DMS153 (cell line): Measurements from ENCODE around the gene MTHFR.
A peak's percentile ranks its signal among the peaks of the same experiment; 100 is the strongest.

Experiments used
- DNase-seq: peaks from one replicate; lab custom pipeline; 2025; lab: John Stamatoyannopoulos, UW

MTHFR gene

DNA sequence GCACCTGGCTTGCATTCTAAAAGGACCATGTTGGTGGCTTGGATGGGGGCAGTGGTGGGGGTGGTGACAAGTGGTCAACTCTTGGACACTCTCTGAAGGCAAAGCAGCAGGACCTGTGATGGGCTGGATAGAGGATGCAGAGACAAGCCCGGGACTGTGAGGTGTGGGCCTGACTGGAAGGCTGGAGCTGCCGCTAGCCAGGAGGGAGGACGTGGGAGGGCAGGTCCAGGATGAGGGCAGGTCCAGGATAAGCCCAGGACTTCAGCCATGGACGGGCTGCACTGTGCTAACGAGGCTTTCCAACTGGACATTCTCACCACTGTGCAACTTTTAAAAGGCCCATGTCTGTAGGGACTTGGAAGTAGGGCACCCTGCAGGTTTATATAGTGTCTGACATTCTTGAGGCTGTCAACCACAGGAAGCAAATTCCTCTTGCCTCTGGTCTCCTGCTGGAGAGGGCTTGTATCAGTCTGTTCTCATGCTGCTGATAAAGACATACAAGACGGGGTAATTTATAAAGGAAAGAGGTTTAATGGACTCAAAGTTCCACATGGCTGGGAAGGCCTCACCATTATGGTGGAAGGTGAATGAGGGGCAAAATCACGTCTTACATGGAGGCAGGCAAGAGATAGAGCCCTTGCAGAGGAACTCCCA lies 52.1 kb downstream of the MTHFR start:
- no peak for DNase-seq

DNA sequence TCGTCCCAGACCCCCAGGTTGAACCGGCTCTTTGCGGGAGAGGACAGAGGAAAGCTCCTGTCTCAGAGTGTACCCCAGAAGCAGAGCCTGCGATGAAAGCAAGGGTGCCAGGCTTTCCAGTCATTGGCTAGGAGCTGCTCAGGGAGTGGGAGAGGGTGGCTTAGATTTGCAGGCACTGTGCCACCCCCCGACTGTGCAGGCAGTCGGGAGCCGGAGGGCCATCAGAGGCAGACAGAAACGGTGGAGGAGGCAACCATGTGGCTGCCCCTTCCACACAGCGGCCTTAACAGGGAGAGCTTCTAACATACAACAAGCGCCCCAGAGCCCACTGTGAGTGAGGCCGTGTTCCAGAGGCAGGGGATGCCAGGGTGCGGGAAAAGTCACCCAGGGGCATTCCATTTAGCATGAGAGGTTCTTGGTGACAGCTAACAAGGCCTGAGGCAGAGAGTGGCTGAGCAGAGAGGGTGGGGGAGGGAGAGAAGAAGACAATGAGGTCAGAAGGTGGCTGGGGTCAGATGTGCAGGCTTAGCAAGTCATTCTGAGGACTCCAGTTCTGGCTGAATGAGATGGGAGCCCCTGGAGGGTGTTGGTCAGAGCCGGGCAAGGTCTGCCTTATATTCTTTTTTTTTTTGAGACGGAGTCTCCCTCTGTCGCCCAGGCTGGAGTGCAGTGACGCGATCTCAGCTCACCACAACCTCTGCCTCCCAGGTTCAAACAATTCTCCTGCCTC lies 53.2 kb downstream of the MTHFR start:
- no peak for DNase-seq

DNA sequence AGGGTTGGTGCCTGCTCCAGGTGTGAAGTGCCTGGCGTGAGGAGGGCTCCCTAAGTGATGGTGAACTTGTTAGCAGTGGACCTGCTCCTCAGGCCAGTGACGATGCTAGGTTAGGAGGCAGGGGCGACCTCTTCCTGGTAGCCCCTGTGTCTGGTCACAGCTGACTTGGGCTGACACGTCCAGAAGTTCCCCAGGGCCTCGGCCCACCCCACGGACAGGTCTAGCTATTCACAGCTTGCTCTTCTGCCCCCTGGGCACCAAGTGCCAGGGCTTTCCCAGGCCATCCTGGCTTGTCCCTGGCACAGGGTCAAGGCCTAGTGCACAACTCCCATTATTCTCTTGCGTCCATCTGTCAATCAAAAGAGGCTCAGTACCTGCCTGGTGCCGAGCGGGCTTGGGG lies 54.7 kb downstream of the MTHFR start:
- no peak for DNase-seq

DNA sequence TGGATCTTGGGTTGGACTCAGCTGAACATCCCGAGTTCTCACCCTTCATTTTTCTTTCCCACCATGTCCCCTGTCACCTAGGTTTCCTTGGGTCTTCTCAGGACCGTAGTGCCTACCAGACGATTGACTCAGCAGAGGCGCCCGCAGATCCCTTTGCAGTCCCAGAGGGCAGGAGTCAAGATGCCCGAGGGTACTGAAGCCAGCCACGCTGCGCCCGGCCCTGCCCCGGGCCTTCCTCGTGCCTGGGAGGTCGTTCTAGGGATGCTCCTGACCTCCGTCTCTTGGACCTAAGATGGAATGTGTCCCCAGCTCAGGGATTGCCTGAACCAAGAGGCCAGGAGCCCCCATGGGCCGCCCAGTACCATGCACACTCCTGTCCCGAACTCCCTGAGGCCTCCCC lies 55.8 kb downstream of the MTHFR start:
- DNase-seq, result no peak

DNA sequence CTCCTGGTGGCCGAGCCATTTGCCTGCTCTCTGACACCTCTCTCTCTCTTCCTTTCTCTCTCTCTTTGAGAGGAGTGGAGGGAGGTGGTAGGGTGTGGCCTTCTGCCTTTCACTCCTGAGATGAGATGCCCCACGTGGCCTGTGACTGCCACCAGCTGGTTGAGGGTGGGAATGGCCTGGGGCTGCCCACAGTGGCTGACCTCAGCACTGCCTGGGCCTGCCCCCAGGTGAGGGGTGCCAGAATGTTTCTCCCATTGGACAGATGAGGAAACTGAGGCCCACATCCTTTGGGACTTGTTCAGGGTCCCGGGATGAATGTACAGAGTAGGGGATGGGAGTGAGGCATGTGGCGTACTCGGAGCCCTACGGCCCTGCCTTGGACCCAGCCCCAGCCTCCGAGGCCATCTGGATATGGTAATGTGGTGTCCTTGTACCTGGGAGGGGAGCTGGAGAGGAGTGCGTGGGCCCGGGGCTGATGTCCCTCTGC lies 56.5 kb downstream of the MTHFR start:
- DNase-seq, result peak; percentile 50

DNA sequence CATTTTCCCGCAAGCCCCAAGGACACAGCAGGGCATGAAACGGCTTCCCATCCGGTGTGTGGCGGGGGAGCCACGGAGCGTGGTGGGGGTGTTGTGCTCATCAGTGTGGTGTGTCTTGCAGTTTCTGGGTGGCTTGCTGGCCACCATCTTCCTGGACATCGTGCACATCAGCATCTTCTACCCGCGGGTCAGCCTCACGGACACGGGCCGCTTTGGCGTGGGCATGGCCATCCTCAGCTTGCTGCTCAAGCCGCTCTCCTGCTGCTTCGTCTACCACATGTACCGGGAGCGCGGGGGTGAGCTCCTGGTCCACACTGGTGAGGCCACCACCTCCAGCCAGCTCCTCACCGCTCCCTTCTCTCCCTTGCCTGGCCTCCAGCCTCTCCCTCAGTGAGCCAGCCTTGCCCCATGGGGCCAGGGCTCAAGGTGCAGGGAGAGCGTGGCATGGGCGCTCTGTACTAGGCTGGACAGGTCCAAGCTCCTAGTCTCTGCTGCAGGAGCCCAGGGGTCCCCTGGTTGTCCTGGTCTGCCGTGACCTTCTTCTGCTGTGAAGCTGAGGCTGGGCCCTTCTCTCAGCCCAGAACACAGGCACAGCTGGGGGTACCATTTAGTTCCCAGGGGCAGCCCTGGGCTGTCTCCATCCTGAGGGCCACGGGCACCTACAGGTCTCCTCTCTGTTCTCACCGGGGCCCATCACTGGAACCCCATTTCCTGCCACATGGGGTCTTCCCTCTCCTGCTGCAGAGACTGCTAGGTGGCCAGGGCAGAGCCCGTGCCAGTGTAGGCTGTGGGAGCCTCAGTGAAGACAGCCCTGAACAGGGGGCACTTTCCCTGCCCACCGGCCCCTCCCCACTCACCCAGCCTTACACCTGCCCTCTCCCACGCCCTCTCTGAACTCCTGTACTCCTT lies 57.2 kb downstream of the MTHFR start:
- no peak for DNase-seq

DNA sequence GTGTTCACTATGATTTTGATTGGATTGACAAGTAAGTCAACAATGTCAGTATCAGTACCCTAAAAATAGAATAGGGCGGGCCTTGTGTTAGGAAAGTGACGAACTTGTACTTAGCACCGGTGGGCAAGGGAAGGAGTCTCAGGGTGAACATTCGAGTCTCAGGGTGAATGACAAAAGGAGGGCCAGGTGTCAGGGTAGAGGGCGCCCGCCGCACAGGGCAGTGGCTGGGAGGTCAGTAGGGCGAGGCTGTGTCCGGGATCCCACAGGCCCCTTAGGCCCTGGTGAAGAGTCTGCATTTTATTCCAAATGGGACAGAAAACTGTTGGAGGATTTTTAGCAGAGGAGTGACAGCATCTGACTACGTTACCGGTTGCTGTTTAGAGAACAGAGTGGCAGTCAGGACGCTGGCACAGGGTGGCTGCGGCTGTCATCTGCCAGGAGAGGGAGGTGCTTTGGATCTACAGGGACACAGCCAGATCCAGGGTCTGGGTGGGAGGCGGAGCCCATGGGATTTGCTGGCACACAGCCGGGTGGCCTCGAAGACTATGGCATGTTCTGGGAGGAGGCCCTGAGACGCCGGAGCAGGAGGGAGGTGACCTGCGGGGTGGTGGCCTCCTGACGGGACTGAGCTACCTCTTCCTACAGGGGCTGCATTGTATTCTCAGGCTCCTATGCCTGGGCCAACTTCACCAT lies 58.8 kb downstream of the MTHFR start:
- no peak for DNase-seq

DNA sequence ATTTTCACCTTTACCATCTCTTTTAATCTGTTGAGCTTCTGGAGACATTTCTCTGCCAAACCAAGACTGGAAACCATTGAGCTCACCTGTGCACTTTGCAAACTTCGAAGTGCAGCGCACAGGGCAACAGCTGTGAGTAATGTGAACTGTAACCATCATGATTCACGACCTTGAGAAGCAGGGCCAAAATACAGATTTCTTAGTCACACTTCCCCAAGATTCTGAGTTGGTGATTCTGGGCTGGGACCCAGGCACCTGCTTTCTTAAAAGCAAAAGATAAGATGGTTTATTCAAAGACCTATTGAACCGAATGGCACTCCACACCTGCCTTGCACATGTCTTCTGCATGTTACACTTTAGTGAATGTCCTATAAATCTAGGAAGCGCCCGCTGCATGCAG lies 59.7 kb downstream of the MTHFR start:
- DNase-seq, result no peak

DNA sequence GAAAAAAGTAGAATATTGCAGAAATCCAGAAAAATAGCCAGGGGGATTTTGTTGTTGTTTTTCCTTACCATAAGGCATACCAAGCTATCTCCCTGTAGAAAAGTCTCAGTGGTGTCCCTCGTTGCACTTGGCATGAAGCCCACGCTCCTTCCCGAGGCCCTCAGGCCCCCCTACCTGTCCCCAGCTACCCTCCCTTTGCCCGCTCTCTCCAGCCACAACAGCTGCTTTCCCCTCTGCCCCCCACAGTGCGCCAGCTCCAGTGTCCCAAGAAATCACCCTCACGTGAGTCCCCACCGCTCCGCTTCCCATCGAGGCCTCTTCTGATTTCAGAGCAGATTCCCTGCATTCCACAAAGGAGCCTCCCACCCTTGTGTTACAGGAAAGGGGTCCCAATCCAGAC lies 61.5 kb downstream of the MTHFR start:
- no peak for DNase-seq

DNA sequence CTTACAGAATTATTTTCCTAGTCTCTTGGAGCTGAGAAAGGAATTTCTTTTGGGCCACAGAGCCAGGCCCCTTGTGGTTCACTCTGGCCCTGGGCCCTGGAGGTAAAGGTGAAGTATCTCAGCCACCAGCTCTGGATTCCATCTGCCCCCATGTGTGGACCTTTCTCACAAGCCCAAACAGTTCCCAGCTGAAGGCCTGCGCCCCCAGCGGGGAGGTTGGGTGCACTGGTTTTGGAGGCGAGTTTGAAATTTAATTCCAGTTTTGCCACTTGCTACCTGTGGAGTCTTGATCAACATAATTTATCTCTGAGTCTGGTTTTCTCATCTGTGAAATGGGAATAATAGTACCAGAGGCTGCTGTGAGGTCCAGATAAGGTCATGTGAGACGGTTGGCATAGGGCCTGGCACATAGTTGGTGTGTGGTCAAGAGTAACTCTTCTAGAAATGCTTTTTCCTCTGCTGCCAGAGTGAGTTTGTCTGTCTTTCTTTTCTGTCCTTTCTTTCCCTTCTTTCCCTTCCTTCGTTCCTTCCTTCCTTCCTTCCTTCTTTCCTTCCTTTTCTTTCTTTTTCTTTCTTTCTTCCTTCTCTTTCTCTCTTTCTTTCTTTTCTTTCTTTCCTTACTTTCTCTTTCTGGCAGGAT lies 63.7 kb downstream of the MTHFR start:
- no peak for DNase-seq

DNA sequence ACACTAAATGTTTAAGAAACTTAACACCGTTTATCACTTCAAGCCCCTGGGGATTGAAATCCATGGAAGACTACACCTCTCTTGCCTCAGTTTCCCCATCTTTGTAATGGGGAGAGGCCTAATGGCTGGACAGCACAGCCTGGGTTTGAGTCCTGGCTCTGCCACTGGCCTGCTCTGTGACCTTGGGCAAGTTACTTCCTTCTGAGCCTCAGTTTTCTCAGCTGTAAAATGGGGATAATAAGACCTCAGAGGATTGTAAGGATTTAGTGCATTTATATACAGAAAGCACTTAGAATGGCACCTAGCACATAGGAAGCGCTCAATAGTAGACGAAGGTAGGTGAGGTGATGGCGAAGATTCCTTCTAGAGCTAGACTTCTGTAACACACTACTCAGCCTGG lies 64.3 kb downstream of the MTHFR start:
- no peak for DNase-seq

DNA sequence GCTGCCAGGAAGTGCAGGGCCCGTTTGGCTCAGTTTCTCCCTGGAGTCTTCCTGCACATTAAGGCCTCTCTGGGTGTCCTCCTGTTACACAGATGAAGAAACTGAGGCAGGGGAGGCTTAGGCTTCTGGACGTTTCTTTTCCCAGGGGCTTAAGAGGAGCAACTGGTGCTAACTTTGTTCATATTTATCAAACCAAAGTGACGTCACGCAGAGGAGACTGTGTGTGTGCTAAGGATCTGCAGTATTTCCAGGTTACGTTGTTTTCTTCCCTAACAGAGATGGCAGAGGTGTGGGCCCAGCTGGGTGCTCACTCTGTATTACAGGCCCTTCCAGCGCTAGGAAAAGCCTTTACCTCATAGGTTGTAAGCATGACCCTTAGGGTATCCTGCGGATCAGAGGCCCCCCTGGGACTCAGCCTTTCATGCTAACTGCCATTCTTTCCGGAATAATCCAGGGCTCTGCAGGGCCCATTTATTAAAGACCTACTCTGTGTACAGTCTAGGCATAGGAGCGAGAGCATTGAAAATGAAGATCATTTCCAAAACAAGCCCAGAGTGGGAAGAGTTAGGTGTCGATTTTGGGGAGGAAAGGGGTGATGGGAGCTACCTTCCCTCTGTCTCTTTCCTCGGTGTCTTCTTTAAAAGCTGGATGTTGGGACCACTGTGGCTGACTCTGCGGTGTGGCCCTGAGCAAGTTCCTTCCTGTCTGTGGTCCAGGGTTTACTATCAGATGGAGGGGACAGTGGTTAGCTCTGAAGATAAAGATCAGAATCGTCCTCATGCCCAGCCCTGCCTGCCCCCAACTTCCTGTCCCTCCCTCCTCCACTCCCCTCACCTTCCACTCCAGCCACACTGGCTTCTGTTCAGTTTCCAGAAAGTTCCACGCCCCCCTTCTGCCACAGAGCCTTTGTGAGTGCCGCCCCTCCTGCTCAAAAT lies 65.2 kb downstream of the MTHFR start:
- no peak for DNase-seq

DNA sequence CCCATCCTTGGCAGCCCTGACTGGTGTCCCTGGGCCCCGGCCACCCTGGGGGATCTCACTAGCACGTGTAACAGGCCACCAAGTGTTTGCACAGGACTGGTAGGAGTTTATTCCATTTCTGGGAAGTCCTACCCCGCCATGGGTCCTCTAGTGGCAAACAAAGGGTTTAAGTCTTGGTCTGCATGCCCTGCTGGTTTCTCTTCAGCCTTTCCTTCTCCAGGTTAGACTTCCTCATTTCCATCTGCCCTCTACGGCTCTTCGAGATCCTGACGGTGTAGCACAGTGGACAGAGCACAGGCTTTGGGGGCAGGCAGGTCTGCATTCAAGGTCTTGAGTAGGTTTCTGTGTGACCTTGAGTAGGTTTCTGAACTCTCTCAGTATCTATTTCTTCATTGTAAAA lies 67.0 kb downstream of the MTHFR start:
- no peak for DNase-seq

DNA sequence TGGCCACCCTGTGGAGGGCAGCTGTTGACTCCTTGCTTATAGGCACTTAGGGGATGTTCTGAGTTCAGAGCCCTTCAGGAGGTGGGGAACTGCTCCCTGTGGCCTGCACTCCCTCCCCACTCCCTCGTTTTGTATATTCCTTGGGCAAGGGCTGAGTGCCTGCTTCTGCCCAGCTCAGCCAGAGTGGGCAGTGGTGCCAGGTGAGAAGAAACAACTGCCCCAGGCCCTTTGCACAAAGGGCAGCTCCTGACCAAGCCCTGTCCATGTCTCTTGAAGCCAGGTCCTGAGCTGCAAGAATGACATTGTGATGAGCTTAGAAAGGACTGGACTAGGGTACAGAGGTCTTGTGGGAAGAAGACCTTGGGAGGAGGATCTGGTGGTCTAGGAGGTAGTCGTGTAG lies 67.7 kb downstream of the MTHFR start:
- DNase-seq, result no peak

DNA sequence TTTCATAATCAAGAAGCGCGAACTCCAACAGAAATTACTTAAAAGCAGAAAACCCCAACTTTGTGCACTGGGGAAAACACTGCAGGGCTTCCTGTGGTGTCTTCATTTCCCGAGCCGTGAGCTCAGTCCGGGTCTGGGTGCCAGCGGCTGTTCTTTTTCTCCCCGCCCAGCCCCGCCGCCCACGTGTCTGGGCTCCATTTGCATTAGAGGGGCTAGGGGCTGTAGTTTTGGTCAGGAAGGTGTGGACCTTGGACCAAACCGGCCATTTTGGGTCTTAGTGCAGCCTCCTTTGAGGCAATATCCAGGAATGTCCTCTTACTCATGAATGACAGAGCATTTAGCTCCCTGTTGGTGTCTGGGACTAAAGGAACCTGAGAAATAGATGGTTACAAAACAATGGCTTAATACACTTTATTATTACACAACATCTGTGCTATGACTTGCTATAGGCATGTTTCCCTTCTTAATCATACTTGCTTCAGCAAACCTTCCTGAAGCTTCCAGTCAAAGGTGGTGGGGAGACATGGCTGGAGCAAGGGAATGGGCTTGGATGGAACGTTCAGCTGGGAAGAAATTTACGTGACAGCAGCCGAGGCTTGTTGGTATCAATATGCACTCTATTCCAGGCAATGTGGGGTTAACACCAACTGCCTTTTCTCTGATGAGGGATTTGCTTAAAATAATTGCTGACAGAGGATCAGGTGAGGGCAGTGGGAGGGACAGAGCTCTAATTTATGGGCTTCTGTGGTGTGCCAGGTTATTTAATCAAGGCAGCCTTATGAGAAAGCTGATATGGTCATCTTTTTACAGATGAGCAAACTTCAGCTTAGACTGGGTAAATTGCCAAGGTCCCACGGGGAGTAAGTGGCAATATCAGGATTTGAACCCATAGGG lies 68.8 kb downstream of the MTHFR start:
- DNase-seq, result no peak

DNA sequence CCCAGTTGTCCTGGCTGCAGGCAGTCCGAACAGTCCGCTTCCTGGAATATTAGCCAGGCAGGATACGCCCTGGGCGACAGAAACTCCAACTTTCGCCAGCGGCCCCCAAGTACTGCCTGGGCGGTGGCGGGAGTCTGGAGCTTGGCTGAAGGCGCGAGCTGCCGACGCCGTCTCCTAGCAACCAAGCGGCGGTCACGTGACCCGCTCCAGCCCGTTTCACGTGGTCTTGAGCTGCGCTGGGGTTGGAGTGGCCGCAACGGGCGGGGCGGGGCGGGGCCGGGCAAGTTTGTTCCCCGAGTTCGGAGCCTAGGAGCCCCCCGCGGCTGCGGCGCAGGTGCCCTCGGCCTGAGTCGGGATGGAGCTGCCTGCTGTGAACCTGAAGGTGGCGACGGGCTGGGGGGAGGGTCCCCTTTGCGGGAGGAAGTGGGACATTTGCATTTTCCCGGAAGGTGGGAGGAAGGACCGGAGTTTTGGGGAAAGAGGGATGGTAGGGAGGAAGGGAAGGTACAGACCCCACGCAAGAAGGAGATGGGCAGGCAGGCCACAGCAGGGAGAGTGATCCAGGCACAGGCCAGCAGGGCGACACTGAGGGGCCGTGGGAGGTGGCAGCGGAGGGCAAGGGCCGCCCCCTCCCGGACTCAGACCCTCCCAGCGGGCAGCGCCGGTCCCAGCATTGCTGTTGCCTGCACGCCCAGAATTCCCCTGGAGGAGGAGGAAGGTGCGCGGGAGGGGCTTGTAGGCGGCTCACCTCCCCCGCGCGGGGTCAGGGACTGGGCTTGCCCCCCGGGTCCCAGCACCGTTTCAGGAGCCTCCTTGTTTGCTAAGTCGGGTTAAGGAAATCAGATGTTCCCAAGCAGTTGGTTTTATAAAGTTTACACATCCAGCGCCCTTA lies 69.7 kb downstream of the MTHFR start, which contains the start of gene AGTRAP:
AGTRAP (plus strand) TSS at position 283 of the 892 bp plus-strand sequence; CDS start at position 356, 73 bp downstream.
- peak; percentile 91 for DNase-seq
